DOHH2 (cell line): Measurements from ENCODE around the gene HDDC3.

ENCODE experiments used
- CTCF ChIP-seq: fragments of 200-600 bp; sonication (generic); IDR thresholded peaks from one replicate; pipeline ENCODE4 v1.5.1; 2014; ENCODE audit warnings: antibody characterized with exemption, mild to moderate bottlenecking, low read depth, low read length; ENCODE audit not compliant: poor library complexity, severe bottlenecking
- EZH2phosphoT487 ChIP-seq: fragments of 200-600 bp; sonication (generic); IDR thresholded peaks from 2 replicates; pipeline ENCODE4 v1.6.1; 2017; ENCODE audit warnings: borderline replicate concordance, mild to moderate bottlenecking, antibody characterized with exemption, low read length, moderate library complexity, mixed read lengths

GRCh38 chr15:90889736-90890456, 42.5 kb downstream of the HDDC3 start:
- TF ChIP-seq CTCF (no peak), EZH2phosphoT487 (no peak)
